Prostate gland (tissue), 2 donors: ENCODE measurements around the gene GLG1.

ENCODE experiments used
- CTCF ChIP-seq, 4 experiments: fragments of 200-600 bp in 2 of 4; fragments of 450-650 bp in 2 of 4; sonication (generic) in 2 of 4; IDR thresholded peaks; 1 replicate in 3 of 4; 2 replicates in 1 of 4; pipeline ENCODE4 v1.5.1; 2016 to 2019; ENCODE audit warnings: antibody characterized with exemption in 4 of 4, mild to moderate bottlenecking in 2 of 4, moderate library complexity in 2 of 4
- POLR2A ChIP-seq: fragments of 450-650 bp; IDR thresholded peaks from one replicate; pipeline ENCODE4 v1.6.1; 2016; ENCODE audit warnings: antibody characterized with exemption, mild to moderate bottlenecking
- POLR2AphosphoS5 ChIP-seq: sonication (generic); formaldehyde crosslinking; IDR thresholded peaks from one replicate; pipeline ENCODE4 v1.6.1; 2017; ENCODE audit warnings: antibody characterized with exemption

- TF ChIP-seq CTCF (IDR thresholded peaks at IDR 0.05) (no peak), POLR2AphosphoS5 (peak; percentile 48), POLR2A (no peak)
Measured at GRCh38 chr16:74448990-74449389, 157.9 kb downstream of the GLG1 start.
